ENCODE data around the gene CACNA1C.

CACNA1C gene

DNA sequence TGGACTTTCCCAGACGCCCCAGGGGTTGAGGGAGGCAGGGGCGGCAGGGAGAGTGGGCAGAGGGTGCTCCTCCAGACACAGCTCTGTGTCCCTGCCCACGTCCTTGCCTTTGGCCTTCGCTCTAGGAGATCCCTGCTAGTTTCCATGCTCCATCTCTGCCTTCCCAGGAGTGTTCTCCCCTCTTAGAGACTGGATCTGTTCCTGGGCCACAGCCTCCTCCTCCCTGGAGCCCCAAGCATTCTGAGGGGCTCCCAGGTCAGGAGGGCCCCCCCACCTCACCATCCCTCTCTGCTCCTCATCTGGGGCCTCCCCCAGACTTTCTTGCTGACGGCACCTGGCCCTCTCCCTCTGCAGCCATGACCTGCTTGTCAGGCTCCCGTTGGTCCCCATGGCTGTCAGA is 526.0 kb downstream of the CACNA1C start:
- no peak for DNase-seq

DNA sequence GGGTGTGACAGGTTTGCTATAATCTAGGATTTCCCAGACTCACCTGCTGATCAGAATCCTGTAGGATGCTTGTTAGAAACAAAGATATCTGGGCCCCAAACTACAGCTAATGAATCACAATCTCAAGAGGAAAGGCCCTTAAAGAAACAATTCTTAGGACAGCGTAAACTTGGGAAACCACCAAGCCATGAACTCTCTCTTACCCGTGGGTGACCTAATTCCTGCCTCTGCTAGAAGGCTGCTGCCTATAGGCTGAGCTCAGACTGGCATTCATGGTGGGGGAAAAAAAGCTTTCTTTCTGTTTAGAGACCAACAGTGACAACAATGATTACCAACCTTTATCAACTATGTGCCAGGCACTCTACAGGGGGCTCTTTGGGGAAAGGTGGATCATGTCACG is 528.0 kb downstream of the CACNA1C start:
- DNase-seq: no peak

DNA sequence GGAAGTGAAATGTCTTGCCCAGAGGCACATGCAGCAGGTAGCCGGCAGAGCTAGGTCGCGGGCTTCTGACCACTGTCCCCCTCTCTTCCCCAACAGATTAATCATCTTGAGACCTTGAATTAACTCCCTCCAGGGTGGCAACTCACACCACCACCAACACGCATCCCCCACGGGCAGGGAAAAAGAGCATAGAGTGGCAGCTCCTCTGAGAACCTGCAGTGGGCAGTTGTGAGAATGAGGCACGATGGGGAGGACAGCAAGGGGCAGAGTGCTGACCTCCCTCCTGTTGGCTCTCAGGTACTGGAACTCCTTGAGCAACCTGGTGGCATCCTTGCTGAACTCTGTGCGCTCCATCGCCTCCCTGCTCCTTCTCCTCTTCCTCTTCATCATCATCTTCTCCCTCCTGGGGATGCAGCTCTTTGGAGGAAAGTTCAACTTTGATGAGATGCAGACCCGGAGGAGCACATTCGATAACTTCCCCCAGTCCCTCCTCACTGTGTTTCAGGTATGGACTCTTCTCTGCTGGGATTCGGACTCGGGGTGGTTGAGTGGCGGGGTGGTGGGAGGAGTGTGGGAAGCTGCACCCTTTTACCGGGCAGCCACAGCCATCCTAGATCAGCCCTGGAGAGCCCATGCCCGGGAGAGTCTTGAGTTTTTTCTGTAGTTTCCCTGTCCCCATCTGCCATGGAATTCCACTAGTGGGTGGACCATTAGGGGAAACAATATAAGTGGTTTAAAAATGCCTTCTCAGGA is 528.7 kb downstream of the CACNA1C start:
- DNase-seq: no peak

DNA sequence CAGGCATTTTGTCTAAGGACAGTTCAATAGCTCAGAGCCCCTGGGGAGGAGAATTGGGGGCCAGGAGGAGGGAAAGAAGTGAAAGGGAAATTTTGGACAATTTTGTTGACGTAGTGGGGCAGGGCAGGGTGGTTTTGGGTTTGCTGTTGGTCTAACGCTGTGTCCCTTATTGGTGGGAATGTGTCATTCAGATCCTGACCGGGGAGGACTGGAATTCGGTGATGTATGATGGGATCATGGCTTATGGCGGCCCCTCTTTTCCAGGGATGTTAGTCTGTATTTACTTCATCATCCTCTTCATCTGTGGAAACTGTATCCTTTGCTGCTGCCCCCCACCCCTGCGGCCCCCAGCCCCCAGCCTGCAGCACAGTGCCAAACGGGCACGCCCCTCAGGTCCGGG is 529.8 kb downstream of the CACNA1C start:
- no peak for DNase-seq

DNA sequence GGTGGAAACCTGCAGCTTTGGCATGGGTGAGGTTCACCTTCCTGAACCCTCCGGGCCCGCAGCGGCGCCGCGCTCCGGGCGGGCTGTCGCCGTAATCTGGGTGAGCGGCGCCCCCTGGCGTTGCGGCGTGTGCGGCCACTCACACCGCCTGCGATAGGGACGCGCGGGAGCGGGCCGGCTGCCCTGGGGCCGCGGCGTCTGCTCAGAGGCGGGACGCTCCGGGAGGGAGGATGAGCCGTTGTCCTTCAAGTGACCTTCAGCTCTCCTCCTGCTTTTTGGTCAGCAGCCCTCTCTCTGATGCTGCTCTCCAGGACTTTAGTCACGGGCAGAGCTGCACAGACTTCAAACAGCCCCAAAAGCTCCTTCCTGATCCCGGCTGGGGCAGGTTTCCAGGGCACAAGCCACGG is 530.3 kb downstream of the CACNA1C start:
- DNase-seq: peak; percentile 2

DNA sequence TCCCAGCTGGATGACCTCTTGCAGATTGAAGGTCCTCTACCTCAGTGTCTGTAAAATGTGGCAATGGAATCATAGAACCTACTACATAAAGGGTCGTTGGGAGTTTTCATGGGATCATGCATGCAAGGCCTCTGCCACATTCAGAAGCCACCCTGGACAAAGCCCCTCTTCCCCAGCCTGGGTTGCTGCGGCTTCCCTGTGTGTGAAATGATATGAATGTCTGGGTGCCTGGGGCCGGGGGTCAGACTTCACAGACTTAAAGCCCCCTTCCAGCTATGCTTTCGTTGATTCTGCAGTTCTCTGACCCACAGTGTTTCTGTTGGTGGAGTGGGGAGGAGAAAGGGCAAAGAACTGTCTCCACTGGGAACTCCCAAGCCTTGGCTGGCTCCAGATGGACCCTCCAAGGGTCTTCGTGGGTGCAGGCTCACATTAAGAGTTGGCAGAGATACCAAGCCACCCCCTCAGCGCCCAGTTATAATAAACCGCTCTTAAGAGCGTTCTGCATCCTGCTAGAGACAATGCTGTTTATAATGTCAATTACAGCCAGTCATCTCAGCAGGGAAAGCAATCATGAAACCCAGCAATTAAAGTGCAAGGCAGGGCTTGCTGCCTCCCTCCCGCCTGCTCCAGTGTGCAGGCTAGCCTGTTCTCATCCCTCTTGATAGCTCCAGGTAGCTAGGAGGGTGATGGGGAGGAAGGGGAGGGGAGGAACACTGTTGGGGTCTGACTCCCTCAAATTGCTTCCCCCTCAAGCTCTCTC is 531.0 kb downstream of the CACNA1C start:
- DNase-seq: no peak

DNA sequence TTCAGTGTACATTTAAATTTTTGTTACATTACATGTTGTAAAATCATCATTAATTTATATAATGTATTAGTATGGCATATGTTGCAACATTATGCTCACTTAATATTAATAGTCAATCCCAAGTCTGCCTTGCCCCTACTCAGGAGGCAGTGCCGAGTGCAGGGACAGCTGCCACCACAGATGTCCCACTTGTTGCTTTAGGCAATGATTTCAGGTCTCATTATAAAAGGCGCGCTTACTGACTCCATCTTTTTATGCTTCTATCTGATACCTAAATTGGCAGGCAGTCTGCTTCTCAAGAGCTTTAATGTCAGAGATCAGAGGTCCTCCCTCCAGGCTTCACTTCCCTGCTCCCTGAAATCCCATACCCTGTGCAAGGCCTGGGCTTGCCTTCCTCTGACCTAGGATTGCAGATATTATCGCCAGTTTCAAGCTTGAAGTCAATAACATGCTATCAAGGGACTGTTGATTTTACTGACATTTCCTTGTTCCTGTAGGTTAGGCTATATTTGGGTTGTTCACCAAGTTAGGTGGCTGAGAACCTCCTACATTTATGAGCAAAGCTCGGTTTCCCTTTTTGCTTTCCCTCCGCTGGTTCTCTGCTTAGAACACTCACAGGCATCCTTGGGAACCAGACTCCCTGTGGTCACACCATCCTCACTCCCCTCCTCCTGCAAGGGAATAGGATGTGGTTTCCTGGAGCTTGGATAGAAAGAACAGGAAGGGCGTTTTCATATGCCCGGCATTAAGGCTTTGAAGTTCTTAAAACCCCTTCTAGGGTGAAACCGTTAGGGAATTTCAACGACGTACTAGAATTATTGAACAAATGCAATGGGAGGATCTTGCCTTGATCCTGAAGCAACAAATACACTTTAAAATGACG is 533.6 kb downstream of the CACNA1C start:
- DNase-seq: no peak

DNA sequence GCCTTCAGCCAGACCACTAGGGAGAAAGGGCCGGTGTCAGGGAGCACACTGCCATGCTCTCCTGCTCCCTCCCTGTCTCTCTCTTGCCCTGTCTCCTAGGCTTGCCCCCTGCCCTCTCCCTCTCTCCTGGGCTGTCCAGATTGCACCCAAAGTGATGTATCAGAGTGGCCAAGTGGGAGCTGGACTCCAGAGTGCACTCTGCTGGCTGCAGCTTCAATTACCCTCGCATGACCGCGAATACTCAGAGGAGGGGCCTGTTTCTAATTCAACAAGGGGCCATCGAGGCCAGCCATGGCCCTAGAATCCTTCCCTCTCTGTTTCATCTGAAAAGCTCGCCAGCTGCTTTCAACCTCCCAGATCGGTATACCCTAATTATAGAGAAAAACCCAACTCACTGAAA is 535.6 kb downstream of the CACNA1C start:
- no peak for DNase-seq

DNA sequence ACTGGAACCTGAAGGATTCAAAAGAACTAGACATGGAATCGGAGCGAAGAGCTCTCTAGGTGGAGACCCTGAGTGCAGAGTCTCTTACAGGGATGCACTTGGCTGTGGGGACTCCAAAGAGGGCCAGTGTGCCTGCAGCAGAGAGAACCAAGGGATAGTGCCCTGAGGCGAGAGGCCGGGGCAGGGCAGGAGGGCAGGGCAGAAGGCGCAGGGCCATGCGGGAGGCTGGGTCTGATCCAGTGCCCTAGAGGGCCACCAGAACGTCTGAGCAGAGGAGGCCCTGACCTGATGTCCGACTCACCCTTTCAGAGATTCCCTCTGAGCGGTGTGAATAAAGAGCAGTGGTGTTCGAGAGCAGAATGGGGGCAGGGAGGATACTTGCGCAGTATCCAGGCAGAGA is 536.6 kb downstream of the CACNA1C start:
- no peak for DNase-seq

DNA sequence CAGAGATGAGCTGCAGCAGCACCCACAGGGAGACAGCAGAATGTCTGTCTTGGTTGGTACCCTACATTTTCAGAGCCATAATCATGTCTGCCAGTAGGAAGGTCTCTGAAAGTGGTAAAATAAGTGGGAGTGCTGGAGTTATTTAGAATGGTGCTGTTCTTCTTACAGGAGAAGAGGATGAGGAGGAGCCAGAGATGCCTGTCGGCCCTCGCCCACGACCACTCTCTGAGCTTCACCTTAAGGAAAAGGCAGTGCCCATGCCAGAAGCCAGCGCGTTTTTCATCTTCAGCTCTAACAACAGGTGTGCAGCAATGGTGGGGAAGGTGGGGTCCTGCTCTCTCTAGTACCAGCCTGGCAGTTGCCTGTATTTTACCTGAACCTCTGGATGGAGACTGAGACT is 540.3 kb downstream of the CACNA1C start:
- DNase-seq: no peak

DNA sequence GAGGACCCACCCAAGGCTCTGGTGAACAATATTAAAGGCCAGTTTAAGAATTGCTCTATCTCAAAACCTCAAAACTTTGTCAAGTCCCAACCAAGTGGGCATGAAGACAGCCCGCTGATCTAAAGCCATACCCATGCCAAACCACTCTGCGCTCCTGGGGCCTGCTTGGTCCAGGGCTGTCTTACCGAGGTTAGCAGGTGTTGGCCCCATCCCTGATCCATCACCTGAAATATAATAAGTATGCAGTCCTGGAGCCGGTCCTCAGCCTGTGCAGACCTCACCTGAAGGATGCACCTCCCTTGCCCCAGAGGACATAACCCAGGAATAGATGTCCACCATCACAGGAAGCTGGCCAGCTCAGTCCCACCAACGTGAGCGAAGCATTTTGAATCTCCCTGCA is 543.7 kb downstream of the CACNA1C start:
- DNase-seq: no peak

DNA sequence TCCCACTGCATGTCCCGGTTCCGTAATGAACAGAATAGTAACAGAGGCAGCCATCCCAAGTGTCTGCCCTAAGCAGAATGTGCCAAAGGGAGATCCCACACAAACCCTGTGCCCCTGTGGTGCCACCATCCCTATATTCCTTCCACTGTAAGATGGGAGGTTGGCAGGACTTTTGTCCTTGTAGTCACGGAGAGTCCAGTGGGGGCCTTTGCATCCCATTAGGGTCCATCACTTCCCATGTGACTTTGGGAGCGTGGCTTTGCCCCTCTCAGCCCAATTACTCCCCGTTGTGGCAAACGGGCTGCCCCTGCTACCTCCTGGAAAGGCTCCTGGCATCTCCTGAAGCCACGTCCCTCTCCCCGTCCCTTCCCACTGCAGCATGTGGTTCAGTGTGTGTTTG is 552.5 kb downstream of the CACNA1C start:
- no peak for DNase-seq

DNA sequence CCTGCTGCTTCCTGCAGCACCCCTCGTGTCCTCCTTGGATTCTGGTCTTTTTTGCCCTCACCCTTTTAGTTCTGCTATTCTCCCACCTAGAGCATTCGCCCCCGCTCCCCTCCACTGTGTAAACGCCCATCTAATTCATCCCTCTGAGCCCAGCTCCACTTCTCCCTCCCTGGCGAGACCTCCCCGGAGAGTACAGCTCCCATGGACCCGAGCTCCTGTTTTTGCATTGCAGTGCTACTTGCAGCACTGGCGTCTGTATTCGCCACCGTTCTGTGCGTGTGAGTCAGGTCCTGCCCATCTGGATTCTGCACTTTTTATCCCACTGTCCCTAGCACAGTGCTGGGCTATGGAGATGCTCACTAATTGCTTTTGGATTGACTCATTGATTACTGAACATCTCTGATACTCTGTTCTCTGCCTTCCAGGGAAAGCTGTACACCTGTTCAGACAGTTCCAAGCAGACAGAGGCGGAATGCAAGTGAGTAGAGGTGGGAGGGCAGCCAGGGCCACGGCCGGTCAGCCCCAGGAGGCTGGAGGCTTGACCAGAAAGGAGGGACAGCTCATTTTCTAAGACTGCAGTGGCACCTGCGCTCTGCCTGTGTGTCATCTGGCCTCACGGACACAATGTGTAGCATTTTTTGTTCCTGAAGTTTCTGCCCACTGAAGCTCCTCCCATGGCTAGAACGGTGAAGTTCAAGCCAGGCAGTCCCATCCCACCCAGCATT is 553.6 kb downstream of the CACNA1C start:
- no peak for DNase-seq

DNA sequence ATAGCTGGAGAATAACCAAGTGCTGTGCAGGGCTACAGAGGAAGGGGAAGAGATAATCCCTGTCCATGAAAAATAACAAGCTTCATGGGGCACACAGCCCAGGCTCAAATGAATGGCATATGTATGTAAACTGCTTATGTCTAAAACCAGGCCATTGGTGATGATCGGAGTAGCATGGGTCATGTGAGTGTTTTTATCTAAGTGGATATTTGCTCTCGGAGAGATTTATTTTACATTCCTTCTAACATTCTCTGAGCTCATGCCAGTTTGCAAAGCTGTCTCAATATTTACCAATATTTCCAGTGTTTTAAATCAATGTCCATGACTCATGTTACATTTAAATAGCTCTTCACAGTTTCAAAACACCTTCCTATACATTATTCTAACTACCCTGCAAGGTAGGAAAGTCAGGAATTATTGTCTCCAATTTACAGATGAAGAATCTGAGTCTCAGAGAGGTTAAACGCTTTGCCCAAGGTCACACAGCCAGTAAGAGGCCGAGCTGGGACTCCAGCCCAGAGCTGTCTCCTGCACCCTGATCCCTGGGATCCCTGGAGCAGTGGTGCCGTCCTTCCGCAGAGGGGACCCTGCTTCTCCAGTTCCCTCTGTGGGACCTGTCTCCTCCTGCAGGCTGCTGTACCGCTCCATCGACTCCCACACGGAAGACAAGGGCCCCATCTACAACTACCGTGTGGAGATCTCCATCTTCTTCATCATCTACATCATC is 555.3 kb downstream of the CACNA1C start:
- no peak for DNase-seq

DNA sequence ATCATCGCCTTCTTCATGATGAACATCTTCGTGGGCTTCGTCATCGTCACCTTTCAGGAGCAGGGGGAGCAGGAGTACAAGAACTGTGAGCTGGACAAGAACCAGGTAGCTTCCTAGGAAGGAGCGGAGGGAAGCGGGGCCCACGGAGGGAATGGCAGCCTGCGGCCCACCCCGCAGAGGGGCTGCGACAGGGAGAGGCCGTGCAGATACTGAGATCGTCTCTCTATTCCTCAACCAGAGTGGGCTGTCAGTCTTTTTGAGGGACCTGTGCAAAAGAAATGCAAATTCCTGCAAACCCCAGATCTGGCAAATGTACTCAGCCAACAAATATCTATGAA is 555.8 kb downstream of the CACNA1C start:
- no peak for DNase-seq

DNA sequence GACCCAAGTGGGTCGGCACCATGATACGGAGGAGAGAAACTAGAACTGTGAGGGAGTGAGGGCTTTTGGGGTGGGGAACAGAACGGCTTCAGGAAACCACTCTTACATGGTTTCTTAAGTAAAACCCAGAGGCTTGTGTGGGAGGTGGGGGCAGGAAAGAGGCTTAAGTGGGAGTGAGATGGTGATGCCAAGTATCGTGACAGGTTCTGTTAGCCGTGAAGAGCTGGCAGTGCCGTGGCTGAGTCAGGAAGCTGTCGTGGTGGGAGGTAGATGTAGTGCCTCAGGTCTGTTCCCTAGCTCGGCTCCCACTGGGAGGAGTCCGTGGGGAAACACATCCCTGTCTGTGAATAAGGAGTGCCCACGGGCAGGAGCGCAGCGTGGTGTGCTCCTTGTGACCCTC is 556.2 kb downstream of the CACNA1C start:
- DNase-seq: no peak

DNA sequence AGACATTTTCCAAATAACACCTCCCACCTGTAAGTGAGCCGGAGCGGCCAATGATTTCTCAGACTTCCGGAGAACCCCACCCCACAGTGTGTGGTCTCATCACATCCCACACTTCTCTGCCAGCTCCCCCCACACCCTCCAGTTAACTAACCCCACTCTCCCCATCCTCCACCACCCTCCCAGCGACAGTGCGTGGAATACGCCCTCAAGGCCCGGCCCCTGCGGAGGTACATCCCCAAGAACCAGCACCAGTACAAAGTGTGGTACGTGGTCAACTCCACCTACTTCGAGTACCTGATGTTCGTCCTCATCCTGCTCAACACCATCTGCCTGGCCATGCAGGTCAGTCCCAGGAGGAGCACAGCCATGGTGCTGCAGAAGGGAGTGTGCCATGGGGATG is 557.6 kb downstream of the CACNA1C start:
- DNase-seq: no peak

DNA sequence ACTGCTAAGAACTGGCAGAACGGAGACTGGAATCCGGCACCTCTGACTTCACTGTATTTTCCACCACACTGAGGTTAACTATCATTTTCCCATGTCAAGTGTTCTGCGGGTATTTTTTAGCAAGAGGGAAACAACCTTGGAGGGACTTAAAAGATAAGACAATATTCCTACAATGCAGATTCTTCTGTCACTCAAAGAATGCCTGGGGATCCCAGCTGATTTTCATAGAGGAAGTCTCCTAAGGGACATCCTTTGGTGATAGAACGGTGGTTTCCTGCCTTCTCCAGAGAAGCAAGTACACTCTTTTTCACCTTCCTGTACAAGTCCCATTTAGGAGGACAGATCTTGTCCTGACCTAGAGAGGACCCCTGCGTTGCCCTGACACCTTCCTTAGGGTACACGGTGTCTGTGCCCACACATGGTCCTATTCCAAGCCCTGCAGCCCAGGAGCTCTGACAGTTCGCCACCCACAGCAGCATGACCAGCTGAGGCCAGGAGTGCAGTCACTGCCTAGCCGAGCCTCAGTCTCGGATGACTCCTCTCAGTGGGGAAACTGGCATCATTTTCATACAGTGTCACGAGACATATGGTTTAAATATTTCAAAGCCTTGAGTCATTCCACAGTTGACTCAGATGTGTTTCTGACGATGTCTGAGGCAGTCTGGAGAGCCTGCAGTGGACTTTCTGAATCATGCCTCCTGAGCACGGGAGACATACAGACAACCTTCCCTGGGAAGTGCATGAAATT is 560.7 kb downstream of the CACNA1C start:
- DNase-seq: peak; percentile 98

DNA sequence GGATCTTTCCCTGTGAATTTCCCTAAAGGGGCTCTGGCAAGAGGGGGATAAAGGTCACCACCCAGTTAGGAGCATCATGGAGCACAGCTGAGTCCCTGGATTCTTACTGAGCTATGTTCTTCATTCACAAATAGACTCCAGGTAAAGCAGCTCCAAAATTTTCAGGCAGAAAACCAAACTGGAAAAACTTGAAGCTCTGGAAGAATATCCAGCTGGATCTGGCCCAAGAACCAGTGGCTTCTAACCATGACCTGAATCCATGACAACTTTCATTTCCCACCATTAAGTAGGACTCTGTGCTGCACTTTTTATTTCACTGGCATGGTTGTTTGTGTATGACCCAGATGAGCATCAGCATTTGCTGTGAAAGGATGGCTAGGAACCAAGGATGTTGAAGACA is 561.6 kb downstream of the CACNA1C start:
- no peak for DNase-seq

DNA sequence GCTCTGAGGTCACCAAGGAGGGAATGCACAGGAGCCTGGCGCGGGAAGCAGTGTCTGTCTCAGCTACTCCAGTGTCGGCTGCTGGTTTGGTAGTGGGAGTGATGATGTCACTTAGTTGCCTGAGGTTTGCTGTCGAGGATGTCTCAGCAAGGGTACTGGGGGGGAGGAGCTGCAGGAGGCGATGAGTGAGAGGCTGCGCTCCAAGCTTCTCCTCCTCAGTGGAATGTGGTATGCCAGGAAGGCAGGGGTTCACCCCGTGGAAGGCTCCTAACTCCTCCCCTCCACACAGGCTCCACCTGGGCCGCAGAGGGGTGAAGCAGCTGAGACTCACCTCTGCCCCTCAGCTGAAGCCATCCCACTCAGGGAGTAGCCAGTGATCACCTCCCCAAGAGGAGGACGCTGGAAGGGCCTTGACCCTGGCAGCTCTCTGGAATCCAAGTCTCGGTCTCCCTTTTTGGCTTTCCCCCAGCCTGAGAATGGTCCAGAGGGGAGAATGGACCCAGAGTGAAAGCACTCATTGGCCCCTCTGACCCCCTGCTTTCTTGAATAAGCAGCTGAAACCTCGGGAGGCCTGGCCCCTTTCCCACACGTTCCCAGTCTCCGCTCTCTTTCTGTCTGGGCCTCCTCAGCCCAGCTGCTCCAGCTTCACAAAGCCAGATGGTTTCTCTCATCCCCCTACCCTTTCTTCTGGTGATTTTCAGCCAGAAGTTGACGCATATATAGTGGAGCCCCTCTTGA is 563.0 kb downstream of the CACNA1C start:
- no peak for DNase-seq

DNA sequence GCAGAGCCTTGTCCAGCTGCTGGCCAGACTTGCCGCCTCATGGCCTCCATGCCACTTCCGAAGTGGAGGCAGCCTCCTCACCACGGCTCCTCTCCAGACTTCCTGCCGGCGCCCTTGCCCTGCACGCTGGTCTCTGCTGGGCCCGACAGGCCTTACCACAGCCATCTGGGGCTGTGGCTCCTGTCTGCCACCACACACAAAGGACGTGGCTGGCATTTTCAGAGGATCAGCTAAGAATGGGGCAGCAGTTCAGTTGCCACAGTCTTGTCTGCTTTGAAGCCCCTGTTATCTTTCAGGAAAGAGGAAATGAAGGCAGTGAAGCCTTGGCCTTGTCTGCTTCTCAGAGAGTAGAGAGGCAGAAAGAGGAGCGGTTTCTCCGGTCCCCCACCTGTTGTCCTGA is 564.0 kb downstream of the CACNA1C start:
- DNase-seq: no peak

Measured in amniotic stem cell (primary cell).